Hematopoietic multipotent progenitor cell treated with erythropoietin and hydrocortisone succinate and interleukin-3 and kit ligand, for 6 days (in vitro differentiated cells): ENCODE data around the gene HOXA9.

Experiments used
- DNase-seq: peaks from one replicate; pipeline ENCODE4 v3.0.0-alpha.2; 2015

The HOXA9 gene

DNA sequence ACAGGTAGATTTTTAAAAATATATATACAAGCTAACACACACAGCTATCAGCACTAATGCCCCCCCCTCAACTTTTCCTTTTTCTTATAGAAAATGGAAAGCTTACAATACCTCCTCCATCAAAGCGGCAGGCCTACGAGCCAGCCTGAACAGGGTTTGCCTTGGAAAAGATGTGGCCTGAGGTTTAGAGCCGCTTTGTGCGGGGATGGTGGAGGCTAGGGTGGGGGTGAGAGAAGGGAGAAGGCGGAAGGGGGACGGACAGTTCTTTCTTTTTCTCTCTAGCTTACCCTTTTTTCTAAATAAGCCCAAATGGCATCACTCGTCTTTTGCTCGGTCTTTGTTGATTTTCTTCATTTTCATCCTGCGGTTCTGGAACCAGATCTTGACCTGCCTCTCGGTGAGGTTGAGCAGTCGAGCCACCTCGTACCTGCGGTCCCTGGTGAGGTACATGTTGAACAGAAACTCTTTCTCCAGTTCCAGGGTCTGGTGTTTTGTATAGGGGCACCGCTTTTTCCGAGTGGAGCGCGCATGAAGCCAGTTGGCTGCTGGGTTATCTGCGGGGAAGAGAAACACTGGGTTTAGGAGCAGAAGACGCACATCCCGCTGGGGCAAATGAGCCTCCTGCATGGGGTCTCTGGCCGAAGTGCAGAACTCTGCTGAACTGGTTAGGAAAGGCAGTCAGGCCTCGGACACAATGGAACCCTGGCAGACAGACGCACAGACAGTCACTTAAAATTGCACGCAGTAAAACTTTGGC, 1.9 kb downstream of the HOXA9 start:
- DNase-seq: peak; percentile 45

DNA sequence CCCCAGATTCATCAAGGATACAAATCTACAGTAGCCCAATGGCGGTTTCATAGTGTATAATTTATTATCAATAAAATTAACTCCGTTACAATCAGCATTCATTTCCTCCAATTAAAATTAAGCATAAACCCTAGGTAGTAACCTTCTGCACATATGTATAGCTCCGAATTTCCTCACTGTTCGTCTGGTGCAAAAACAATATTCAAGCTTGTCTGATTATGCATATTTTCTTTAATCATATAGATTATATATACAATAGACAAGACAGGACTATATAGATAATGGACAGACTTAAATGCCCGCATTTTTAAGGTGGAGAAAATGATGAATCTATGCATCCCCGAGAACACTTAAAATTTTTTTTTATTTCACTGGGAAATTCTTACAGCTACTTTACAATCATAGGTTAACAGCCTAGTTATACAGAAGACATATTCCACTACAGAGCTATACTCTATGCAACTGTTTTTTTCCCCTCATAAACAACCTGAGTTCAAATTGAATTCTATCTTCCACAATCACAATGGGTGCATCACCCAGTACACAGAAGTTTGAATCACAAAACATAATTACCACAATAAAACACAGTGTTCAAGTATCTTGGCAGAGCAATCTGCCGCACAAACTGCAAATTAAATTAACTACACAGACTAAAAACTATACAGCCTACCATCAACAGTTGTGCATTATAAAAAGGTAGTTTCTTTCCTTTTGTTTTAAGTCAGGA, 2.6 kb downstream of the HOXA9 start:
- DNase-seq: no peak

- DNase-seq: no peak
Observed at GRCh38 chr7:27161721-27162560, 3.4 kb downstream of the HOXA9 start.

- peak; percentile 73 for DNase-seq
Observed at GRCh38 chr7:27161214-27161720, 4.1 kb downstream of the HOXA9 start.

DNA sequence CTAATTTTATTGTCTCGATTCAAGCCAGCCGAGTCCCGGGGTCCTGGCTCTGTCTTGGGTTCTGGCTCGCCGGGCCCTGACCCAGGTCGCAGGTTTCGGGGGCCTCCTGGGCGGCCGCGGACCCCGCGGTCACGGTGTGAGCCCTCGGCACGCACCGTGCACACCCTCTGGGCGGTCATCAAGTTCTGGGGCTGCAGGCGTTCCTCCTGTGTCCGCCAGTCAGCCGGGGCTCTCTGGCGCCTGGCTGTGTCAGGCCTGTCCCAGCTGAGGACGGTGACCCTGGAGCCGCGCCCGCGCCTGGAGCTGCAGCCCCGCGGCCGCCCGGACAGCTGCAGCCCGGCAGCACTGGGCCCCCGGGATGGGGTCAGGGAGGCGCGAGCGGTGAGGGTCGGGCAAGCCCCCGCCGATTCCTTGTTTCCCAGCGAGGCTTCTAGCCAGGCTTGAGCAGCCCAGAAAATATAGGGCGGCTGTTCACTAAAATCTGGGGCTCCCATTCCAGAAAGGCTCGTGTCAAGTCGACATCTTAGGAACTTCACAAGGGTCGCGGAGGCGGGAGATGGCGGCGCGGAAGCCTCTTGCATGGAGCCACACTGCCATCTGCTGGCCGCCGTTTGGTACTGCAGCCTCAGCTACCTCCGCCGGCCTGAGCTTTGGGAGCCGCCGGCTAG, 4.7 kb downstream of the HOXA9 start:
- DNase-seq: peak; percentile 88

DNA sequence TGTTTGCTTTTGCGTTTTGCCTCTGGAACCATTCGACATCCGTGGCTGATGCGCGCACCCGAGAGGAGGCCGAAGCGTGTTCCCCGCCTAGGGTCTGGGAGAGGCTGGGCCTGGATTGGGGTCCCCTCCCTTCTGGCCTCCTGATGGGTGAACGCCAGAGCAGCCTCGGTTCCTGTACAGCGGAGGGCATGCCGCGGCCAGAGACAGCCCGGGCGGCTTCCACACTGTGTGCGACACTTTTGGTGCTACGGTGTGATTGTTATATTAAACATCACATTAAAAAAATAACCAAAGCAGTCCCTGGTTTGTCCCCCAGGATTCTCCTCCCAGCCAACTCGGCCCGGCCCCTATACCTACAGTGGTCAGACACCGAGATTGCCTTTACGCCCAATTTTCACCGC, 5.2 kb downstream of the HOXA9 start:
- no peak for DNase-seq

DNA sequence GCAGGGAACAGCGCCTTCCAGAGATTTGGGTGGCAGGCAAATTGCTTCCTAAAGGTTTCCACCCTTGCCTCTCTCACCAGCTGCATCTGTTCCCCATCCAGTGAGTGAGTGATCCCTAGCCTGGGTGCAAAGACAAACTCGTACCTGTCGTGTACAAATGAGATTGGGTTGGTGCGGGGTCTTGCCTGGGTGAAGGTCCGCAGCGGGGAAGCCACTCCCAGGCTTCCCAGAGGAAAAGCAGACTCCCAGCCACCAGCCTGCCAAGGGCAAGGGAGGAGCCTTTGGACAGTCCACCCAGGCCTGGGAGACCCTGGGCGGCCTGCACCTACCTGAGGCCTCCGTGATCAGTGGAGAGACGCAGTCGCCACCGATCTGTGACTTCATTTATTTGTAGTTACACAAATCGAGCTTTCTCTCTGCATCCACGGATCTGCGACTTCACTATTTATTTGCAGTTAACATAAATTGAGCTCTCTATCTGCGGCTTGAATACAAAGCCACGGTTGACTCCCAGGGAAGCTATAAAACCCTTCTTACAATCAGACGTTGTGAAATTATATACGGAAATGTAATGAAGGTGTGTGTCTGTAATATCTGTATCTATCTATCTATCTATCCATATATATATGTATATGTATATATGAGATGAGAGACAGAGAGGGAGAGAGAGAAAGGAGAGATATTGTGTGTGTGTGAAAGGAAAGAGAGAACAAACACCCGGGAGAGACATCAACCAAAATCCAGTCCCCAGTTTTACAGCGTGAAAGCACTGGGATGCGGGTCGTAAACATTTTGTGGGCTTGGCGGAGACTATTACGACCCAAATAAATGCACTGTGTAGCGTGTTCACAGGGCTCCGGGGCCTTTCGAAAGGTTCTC, 5.8 kb downstream of the HOXA9 start:
- DNase-seq: no peak

DNA sequence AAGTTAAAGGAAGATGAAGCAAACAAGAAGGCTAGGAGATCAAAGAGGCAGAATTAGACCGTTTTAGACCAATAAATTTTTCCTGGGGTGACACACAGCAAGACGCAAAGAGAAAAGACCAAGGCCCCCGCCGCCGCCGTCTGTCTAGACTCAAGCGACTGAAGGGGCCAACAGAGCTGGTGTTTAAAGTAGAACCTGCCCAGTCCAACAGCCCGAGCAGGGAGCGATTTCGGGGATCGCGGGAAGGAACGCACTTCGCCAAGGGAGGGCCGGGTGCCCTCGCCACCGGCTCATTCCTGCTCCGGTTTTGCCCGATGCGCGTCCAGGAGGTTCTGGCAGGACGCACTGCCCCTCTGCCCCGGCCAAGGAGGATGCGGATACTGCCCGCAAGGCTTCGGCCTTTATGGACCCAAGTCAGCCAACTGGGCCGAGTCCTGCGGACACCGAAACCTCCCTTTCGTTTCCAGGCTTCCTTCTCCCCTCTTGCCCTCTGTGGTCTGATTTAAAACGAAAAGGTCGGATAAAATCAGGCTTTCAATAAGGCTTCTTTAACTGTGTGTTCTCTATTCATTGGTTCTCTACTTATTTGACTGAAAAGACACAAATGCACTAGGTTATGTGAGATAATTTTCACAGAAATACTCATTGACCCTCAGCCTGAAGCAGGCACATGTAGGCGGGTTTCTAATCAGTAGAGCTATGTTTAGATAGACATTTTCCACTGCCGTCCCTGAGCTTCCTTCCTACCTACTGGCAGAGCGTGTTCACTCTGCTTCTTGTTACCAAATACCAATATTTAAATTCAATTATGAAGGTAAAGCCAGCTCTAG, 6.7 kb downstream of the HOXA9 start:
- DNase-seq: peak; percentile 55

- DNase-seq: no peak
Observed at GRCh38 chr7:27157702-27158431, 7.5 kb downstream of the HOXA9 start.

- DNase-seq: no peak
Observed at GRCh38 chr7:27156916-27157701, 8.2 kb downstream of the HOXA9 start.

DNA sequence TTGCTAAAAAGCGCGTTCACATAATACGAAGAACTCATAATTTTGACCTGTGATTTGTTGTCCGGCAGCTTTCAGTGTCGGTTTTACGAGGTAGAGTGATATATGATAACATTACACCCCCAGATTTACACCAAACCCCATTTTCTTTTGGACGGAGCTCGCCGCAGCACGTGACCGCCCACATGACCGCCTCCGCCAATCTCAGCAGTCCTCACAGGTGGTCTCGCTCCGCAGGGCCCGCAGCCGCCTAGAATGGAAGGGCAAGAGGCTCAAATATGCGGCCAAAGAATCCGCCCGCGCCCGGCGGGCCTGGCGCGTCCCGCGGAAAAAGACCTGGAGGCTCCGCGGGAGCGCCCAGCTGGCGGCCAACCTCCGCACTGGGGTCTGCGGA, 8.8 kb downstream of the HOXA9 start, which contains the start of gene HOXA7:
Gene HOXA7, minus strand, starts transcription at position 168 of the 391 bp plus-strand sequence. Its CDS starts 130 bp downstream, at position 38.
- DNase-seq: peak; percentile 49

DNA sequence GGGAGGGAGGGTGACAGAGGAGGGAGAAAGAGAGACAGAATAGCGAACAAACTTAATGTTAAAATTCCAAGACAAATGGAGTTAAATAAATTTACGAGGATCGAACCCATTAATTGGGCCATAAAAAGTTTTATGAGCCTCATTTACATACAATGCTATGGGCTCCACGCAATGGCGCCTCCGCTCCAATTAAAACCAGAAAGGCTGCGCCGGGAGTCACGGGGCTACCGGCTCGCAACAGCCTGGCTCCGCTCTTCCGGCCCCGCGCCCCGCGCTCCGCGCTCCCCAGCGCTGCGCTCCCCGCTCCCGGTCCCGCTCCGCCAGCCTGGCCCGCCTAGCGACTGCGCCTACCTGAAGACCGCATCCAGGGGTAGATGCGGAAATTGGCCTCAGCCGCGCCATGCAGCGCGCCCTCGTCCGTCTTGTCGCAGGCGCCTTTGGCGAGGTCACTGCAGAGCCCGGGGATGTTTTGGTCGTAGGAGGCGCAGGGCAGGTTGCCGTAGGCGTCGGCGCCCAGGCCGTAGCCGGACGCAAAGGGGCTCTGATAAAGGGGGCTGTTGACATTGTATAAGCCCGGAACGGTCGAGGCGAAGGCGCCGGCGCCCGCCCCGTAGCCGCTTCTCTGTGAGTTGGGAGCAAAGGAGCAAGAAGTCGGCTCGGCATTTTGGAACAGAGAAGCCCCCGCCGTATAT, 9.4 kb downstream of the HOXA9 start:
- DNase-seq: no peak

GRCh38 chr7:27154901-27155815, 10.2 kb downstream of the HOXA9 start:
- no peak for DNase-seq

DNA sequence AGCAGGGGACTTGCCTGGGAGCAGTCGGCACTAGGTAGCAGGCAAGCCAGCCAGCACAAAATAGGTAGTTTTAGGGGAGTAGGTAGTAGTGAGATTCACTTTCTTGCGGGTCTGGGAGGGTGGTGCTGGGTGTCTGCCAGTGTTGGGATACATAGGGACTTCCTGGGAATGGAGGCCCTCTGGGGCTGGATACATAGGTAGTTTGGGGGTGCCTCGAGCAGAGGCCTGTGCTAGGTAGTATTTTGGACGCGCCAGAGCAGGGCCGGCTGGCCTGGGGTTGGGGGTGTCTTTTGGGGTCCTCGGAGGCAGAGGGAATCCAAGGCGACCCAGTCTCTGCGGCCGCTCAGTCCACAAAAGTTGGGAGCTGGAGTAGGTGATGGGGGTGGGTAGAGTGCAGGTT, 11.0 kb downstream of the HOXA9 start:
- no peak for DNase-seq

DNA sequence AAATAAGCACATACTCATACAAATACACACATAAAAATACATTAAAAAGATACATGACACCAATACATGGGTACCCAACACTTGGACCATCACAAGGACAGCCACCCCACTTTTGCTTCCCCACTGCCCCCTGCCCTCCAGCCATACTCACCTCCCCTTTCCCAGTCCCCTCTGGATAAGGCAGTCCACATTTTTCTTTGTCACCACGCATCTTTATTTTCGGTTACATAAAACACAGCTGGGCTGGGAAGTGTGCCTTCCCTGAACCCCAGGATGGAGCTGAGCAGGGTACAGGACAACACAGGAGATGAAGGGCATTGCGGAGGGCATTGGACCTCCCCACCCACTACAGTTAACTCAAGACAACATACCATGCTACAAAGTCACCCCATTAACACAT, 11.8 kb downstream of the HOXA9 start:
- DNase-seq: no peak

- no peak for DNase-seq
Observed at GRCh38 chr7:27152816-27153442, 12.4 kb downstream of the HOXA9 start.
